ENCODE data around the gene CFAP100.

The CFAP100 gene

DNA sequence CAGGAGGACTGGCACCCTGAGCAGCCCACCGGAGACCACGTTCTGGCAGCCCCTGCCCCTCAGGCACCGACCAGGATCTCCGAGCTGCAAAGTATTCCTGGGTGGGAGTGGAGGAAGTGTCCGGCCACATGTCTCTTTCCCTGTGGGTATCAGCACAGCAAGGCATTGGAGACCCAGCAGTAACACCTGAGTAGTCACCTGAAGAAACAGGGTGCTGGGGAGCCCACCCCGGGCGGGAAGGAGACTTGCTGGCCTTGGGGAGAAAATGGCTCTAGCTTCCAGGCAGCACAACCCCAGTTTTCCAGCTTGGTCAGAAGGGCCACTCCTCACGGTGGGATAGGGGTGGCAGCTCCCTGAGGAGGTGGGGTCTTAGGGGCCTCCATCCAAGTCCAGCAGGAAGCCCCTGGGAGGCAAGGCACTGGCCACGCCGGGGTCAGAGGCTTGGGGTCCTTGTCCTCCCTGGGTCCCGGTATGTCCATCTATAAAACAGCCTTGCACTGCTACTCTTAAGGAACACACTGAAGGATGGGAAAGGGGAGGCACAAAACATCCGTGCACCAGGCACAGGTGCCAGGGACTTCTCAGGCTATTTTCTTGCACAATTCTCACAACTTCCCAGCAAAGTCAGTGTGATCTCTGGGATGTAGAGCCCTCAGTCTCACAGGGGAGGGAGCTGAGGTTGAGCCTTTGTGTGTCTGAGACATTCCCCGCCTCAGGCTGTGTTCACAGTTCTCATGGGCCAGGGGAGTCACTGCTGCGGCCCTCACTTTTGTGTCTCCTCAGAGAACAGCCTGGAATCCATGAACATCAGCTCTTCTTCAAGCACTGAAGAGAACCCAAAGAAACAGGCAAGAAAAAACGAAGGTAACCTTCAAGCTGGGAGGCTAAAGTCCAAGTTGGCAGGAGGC is 11.9 kb downstream of the CFAP100 start:
- FAIRE-seq = no peak

DNA sequence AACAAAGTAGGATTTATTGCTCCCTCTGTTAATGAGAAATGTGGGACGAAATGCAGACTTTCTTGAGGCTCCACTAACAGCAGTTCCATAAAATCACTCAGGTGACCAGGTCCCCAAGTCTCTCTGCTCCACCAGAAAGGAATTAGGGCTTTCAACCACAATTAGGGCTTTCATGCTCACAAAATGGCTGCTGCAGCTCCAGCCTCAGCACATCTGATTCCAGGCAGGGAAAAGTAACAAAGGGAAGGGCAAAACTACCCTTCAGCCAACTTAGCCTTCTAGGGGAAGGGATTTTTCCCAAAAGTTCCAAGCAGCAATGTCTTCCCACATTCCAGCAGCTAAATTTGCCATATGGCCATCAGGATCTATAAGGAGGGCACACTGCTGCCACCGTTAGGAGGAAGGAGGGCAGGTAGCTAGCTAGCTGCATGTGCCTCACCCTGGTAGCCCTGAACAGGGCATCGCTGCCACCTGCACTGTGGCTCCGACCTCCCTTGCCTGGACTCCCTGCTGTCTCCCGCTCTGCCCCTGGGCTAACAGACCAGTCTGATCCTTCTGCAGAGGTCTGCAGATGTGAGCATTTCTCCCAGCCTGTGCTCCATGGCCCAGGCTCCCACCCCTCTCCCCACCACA is 12.8 kb downstream of the CFAP100 start:
- no peak for FAIRE-seq

DNA sequence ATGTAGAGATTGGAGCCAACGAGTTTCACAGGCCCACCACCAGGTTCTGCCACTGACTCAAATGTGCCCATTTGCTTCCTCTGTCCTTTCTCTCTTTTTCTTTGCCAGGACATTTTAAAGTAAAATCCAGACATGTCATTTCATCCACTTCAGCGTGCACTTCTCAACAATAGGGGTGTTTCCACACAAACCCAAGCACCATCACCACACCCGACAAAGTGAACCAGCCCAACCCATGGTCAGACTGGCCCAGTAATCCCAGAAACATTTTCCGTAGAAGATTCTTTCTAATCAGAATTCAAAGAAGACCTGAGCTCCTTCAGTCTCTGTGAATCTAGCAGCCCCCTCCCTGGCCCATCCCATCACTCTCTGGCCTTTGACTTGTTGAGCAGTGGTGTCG is 13.4 kb downstream of the CFAP100 start:
- FAIRE-seq = no peak

DNA sequence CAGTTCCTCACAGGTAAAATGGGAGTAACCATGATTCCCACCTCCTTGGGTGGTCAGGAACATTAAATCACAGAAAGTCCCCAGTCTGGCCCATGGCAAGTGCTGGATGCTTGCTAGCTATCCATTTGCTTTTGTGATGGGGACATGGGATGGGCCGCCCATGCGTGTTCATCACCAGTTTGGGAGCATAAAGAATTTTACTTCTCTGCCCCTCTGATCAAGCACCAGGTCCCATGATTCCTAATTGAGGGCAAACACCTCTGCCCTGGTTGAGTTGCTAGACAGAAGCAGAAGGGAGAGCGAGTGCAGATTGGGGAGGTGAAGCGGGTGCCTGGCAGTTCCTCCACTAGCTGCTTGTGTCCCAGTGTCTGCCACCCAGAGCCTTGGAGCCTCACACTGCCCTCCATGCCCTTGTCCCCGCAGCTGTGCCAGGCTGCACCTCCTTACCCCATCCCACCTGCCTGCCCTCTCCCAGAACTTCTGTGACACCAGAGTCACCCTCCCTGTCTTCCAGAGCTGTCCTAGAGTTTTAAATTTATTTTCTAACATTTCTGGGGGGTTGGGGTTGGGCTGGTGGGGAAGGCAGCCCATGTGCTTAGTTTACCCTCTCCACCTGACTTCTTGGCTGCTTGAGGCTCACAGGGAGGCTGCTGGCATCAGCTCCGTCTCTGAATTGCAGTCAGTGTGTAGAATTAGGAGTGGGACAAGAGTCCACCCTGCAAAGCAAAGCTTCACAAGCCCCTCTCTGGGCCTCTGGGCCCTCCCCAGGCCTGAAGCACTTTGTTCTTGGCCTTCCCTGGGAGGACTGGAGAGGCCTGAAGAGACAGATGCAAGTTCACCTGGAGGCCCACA is 18.4 kb downstream of the CFAP100 start:
- FAIRE-seq = no peak

DNA sequence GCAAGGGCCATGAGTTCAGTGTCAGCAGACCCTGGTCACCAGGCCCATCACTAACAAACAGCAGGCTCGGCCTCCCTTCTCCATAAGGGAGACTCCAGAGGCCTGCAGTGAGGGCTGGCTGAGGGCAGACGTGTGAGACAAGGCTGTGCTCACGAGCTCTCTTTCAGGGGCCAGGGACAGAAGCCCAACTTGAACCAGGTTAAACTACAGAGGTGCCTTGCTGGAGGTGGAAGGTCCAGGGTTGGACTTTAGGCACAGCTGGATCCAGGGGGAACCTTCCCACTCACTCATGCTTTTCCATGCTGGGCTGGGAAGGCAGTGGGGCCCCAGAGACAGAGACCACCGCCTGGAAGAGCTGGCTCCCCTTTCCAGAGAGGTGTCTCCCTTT is 19.0 kb downstream of the CFAP100 start:
- no peak for FAIRE-seq

DNA sequence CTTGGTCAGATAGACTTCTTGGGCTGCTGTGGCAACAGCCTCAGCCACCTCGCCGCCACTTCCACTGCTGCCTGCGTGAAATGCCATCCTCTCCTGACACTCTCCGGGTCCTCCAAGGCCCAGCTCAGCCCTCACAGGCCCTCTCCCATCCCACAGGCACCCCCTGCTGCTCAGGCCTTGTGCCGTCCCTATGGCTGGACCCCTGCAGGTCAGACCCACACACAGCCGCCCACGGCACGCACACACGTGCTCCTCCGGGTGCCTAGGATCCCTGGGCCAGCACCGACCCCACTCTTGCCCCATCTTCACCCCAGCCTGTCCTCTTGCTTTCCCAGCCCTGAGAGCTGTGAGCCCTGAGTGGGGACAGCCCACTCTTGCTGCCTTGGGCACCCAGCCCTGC is 19.7 kb downstream of the CFAP100 start:
- no peak for FAIRE-seq

DNA sequence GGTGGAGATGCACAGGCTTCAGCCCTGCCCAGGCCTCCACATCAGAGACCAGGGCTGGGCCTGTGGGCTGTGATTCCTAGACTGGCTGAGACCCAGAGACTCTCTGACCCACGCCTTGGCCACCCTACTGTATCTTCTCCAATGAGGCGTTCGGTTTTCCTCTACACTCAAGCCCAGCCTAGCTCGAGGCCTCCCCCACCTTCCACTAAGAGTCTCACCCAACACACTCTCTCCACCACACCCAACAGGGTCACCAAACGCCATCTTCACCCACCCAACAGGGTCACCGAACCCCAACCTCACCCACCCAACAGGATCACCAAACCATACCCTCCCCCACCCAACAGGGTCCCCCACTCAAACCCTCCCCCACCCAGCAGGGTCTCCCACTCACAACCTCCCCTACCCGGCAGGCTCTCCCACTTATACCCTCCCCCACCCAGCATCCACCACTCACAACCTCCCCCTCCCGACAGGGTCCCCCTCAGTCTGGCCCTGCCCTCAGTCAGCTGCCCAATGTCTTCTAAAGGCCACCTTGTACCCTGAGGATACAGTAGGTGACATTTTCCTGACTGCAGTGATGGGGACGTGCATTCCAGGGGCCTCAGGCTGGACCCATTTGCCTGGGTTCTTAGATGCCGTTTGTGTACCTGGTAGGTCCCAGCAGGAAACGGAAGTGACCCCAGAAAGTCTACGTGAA is 20.4 kb downstream of the CFAP100 start:
- no peak for FAIRE-seq

DNA sequence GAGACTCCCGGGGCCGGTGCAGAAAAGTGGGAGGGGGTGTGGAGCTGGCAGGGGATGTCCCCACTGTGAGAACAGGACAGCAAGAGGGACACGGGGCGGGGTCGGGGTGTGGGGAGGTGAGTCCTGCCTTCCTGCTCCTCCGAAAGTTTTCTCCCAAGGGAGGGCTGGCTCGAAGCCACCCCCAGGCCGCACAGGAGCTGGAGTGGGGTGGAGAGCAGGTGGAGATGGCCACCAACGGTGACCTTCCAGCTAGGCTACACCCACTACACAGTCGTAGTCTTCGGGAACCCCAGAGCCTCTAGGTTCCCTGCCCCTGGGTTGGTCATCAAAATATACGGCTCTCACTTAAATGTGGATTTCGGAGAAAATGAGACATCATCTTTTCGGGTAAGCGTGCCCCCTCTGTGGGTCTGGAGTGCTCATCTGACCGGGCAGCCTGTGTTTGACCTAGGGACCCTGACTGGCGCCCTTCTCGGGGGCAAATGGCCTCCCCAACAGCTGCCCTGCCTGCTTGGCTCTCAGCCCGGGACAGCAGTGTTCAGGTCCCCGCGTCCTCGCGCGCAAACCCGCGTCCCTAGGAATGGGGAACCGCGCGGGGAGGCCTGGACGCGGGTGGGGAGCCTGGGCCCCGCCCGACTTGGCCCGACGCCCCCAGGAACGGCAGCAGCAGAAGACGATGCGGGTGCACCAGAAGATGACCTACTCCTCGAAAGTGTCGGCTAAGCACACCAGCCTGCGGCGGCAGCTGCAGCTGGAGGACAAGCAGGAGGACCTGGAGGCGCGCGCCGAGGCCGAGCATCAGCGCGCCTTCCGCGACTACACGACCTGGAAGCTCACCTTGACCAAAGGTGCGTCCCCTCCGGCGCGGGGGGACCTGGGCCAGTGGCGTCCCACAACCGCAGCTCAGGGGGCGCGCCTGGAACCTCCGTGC is 21.2 kb downstream of the CFAP100 start:
- FAIRE-seq = no peak

DNA sequence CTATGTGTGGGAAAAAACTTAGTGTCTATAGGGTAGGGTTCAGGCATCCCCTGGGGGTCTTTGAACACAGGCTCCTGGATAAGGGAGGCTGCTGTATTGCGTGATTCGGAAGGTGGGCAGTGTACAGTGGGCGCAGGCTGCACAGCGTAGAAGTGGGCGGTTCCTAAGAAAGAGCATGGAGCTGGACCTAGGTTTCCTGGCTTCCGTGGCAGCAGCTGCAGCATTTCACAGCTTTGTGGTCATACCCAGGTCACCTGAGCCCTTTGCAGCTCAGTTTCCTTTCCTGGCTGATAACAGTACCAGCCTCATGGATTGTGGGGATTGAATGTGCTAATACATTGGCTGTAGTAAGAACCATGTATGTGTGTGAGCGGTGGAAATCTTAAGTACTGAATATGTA is 22.2 kb downstream of the CFAP100 start:
- no peak for FAIRE-seq

DNA sequence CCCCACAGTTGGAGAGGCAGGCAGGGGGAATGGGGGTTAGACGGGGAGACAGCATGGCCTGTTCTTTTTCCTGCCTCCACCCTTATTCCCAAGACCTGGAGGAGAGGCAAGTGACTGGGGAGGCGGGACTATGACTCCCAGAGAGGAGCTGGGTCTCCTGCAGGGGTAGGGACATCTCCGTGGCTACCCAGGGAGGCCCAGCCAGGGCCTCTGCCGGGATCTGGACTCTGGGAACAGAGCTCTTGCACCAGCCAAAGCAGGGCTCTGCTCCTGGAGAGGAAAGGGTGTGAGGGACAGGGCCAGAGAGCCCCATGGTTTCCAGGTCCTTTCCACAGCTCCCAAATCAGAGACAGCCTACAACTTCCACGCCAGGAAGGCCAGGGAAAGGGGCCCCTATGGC is 22.8 kb downstream of the CFAP100 start:
- FAIRE-seq = no peak

DNA sequence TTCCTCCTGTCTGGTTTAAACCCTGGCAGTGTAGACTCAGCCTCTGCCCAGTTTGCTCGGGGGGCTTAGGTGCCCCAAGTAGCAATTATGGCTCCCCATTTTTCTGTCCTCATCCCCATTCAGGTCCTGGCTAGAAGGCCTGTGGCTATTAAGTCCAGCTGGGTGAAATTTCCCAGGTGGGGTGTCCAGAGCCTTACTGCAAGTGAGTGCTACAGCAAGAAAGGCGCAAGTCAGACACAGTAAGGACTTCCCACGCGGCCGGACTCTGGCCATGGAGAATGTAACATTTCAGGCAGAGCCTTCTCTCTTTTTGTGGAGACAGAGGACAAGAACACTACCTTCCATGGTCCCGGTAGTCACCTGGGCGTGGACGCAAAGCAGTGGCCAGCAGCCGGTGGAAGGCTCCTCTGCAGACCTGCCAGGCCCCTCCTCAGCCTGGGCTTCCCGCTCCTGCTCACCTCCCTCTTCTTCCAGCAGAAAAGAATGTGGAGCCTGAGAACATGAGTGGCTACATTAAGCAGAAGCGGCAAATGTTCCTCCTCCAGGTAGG is 23.3 kb downstream of the CFAP100 start:
- no peak for FAIRE-seq

DNA sequence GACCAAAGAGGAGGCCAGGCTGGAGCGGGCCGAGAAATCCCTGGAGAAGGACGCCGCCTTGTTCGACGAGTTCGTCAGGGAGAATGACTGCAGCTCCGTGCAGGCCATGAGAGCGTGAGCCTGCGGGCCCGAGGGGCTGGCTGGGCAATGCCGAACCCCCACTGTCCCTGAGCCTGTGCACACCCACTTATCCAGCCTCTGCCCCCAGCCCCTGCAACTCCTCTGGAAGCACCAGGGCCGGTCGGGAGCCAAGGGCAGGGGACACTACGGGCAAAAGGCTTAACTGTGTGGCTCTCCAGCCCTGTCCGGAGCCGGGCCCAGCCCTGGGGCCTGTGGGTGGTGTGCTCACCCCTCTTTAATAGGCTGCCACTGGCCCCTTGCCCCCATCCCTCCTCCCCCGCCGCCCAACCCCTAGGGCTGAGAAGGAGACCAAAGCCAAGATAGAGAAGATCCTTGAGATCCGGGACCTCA is 24.0 kb downstream of the CFAP100 start:
- no peak for FAIRE-seq

DNA sequence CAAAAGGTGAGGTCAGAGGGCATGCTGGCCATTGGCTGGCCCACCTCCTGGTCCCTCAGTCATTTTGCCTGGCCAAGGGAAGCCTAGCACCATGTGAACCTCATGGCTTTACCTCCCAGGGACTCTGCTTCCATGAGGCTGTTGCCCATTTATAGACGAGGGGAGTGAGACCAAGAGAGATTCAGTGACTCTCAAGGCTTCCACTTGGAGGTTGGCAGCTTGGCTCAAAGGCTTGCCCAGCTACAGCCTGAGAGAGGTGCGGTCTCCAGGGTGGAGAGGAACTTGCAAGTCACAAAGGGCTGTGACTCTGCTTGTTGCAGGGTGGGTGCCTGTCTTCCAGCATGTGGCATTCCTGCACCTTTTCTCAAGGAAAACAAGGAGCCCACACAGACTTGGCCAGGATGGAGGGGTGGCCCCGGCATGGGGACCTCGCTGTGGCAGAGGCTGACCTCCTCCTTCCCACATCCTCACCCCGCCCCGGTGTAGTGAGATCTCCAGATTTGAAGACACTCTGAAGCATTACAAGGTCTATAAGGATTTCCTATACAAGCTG is 24.5 kb downstream of the CFAP100 start:
- FAIRE-seq = no peak

DNA sequence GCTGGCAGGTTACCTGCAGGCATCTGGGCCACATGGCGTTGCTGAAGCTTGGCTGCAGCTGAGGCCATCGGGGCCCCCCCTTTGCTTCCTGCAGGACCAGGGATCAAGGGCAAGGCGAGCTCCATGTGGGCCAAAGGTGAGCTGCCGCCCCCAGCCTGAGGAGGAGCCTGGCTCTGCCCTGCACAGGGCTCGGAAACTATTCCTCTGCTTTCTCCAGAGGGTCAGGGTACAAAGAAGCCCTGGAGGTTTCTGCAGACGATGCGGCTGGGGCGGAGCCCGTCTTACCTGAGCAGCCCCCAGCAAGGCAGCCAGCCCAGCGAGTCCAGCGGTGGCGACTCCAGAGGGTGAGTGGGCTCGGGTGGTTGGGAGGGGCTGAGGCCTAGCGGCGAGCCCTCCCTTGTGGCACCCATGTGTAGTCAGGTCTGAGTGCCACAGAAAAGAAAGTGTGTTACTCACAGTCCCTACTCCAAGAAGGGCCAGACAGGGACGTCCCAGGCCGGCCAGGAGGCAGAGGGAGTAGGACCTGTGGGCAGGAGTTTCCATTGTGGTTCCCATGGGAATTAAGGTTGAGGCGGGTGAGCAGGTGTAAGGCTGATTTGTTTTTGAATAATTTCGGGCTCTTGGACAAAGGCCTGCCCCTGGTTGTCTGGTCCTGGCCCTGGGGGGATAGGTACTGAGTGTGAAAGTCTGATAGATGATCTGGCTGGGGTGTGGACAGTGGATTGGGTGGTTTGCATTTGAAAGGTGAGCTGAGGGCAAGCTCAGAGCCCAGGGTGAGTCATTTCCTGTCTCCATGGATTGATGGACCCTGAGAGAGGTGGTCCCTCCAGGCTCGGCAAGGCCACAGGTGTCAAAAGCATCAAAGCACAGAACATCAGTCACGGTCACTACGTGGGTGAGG is 25.4 kb downstream of the CFAP100 start:
- no peak for FAIRE-seq

DNA sequence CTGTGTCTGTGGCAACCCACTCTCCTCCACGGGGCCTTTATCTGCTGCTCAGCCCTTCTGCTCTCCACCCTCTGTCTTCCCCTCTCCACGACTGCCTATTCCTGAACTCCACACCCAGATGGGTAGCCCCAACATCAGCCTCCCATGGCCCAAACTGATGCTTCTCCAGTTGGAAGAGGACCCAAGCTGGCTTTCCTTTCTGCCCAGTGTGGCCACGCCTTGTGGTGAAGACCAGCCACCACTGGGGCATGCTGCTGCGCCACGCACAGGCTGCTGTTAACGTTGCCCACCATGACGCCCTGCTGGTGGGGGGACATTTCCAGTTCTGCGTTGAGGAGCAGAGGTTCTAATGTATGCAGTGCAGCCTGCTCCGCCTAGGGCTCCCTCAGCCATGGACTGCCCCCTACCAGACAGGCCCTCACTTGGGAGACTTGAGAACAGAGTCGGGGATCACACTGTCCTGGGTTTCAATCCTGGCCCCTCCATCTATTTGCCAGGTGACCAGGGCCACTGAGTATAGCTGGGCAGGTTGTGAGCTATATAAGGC is 26.9 kb downstream of the CFAP100 start:
- no peak for FAIRE-seq

DNA sequence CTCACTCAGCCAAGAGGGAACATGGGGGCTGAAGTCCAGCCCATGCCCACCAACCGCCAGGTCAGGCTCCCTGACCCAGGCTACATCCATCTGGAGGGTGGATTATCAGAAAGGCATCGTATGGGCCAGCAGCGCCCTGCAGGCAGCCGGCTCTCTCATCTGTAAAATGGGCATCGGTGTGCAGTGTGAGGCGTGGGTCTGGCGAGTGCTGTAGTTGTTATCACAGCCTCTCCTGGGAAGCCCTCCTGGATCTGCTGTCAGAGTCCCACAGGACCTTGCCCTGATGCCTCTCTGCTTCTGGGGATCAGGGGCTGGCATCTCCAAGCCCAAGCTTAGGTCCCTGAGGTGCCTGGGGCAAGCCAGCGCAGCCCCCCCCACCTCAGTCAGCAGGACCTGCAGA is 27.4 kb downstream of the CFAP100 start:
- FAIRE-seq = no peak

DNA sequence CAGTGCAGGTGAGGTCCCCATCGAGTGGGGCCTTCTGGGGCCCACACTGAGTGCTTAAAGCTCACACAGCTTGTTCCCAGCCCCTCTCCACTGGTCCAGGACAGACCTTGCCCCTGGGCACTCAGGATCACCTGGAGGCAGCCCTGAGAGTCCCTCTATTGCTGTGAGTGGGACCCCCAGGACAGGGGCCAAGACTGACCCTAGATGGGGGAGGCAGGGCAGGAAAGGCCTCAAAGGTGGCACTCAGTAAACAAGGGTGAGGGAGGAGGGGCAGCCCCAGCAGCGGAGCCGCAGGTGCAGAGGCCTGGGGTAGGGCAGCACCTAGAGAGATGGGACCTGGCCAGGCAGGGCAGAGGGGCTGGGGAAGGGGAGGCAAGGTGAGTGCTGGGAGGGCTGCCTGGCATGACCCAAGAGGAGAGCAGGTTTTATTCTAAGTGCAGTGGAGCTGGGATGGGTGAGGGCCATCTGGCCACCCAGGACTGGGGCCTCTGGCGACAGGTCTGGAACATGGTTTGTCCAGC is 27.9 kb downstream of the CFAP100 start:
- FAIRE-seq = no peak

DNA sequence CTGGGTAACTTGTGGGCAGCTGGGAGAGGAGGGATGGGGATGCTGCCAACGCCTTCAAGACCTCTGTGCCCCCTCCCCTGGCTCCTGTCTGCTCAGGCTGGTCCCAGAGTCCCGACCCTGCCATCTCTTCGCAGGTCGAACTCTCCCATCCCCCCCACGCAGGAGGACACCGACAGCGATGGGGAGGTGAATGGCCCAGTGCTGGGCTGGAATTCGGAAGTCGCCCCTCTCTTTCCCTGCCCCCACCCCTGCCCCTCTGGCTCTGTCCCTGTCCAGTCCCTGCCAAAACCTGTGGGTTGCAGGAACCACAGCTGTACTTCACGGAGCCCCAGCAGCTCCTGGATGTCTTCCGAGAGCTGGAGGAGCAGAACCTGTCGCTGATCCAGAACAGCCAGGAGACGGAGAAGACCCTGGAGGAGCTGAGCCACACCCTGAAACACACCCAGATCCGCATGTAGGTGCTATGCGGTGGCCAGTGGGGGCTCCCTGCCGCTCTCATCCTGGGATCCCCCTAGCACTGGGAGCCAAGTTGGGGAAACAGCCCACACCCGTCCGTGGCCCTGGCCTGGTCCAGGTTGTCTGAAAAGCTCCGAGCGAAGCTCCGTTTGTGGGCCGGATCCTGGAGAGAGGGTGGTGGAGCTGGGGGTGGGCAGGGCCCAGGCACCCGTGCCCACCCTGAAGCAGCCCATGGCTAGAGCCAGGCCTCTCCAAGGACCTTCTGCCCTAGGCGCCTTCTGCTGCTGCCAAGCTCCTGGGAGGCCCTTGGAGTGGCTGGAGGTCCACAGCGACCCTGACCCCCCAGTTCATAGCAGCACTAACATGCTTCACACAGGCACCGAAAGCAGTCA is 28.7 kb downstream of the CFAP100 start:
- no peak for FAIRE-seq

Measured in endometrium (tissue), 2 donors.